ENCODE results near the gene CARF.

GRCh38 chr2:202933139-202933510 is 21.1 kb downstream of the CARF start:
- TF ChIP-seq EZH2phosphoT487 (IDR thresholded peaks at IDR 0.05; ENCODE audit: insufficient read depth, low read depth) (no peak), EZH2 (IDR thresholded peaks at IDR 0.05; ENCODE audit: insufficient read depth, poor library complexity, severe bottlenecking) (no peak)

Data from GM23248 (cell line).